ENCODE measurements around the gene DCAF7.

GRCh38 chr17:63631626-63632025, 81.3 kb downstream of the DCAF7 start:
- TF ChIP-seq CTCF (IDR thresholded peaks at IDR 0.05; ENCODE audit: low read depth, low read length, poor library complexity, severe bottlenecking) (no peak), EZH2phosphoT487 (IDR thresholded peaks at IDR 0.05; ENCODE audit: borderline replicate concordance, low read length) (no peak)
